ENCODE results near the gene WDR90. TPM values are rescaled to one million over a fixed set of nuclear protein-coding genes. Genes with fewer than 3 reads are reported as not detected.

The WDR90 gene
- 13.3 and 14.9 TPM in 2 replicates for total RNA-seq

DNA sequence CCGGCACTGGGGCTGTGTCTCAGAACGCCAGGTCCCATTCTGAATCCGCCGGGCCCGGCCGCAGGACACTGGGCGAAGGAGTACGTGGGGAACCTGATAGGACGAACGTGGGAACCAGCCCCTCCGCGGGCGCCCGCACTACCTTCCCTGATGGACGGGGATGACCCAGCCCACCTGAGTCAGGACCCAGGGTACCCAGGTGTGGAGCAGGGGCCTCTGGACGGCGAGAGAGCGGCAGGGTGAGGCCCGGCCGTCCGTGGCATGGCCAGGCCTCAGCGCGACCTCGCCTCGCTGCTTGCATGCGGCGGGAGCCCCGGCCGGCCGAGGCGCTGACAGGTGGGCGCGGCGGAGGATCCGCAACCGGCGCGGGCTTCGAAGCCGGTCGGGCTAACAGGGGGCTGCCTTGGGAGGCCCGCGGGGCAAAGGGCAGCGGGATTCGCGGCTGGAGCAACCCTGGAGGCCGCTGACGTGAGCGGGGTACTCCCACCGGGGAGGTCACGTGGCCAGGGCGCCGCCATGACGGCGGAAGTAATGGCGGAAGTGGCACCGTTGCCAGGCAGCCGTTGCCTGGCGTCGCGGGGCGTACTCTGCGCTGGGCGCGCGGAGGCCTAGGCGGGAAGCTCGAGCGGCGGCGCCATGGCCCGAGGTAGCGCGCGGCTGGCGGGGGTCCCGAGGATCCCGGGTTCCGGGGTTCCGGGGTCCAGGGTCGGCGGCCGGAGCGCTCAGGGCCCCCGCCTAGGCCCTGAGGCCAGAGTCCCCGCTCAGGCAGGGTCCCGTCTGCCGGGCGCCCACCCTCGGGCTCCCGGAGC is at the start of gene WDR90:
TSS of gene WDR90 (plus strand) at position 585 of the 809 bp plus-strand sequence. CDS start at position 637, 52 bp downstream.

DNA sequence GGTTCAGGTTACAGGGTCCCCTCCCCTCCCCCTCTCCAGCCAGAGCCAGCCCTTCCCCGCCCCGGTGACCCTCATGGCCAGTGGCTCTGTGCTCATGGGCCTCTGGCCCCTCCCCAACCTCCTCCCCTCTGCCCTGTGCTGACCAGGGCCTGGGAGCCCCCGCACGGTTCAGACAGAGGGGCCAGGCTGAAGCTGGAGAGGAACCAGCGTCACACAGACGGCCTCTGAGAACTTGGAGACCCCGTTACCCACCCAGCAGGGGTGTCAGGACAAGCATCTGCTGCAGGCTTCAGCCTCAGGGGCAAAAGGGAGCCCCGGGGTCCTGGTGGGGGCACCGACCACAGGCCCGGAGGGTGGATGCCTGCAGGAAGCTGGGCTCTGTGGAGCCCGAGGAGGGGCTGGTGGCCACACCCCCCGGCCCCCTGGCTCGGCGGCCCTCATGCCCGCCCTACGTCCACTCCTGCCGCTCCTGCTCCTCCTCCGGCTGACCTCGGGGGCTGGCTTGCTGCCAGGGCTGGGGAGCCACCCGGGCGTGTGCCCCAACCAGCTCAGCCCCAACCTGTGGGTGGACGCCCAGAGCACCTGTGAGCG is 18.3 kb upstream of the WDR90 start, which contains the start of gene WFIKKN1:
TSS of gene WFIKKN1 (plus strand) at position 171 of the 591 bp plus-strand sequence. CDS start at position 440, 269 bp downstream.

DNA sequence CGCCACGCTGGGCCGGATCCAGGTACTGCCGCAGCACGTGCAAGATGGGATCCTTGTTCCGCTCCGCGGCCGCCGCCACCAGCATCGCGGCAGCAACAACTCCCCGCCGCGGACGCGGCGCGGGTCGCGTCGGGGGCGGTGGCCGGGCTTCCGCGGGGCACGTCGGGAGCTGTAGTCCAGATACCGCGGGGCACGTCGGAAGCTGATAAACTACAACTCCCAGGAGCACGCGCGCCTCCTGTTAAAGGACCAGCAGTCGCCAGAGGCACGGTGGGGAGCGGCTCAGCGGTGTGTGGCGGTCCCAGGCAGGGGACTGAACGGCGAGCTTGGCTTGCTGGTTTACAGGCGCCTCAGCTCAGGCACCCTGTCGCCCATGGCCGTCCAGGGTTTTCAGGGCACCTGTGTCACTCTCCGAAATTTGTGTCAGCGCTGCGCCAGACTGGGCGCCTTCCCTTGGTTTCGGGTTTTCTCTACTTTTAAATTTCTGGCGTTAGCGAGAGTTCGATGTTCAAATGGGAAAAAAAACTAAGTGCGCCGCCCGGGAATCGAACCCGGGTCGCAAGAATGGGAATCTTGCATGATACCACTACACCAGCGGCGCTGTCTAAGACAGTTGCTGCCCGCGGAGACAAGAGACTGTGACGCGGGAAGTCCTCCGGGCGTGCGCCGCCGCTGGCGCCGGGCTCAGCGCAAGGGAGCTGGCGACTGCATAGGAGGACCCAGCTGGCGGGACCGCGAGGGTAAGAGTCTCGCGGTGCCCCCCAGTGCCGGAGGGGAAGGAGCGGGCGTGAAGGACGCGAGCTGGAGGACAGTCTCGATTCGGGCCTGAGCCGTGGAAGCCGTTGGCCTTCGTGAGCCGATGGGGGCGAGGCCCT is 12.7 kb upstream of the WDR90 start, which contains the start of gene METTL26:
TSS of gene METTL26 (minus strand) at position 100 of the 875 bp plus-strand sequence. CDS start at position 85, 15 bp downstream.

DNA sequence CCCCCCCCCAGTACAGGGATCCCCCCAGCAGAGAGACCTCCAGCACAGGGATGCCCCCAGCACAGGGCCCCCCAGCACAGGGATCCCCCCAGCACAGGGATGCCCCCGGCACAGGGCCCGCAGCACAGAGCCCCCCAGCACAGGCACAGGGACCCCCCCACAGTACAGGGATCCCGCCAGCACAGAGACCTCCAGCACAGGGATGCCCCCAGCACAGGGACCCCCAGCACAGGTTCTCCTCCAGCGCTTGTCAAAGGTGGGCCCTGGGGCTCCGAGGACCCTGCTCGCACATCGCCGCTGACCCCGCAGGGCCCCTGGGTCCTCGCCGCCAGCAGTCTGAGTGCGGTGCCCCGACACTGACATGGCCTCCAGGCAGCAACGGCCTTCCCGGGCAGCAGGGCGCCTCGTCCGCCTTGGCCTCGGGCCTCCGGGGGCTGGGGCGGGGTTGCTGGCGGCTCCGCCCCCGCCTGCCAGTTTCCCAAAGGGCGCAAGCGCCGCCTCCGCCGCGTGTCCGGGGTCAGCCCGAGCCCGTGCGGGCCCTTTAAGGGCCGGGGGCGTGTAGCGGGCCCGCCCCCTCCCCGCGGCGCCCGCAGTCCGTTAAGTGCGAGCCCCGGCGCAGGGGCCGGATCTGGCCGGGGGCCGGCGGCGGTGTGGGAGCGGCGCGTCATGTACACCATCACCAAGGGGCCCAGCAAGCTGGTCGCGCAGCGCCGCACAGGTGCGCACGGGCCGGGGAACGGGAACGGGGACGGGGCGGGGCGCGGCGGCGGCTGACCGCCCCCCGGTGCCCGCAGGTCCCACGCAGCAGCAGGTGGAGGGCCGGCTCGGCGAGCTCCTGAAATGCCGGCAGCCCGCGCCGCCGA is 7.6 kb upstream of the WDR90 start, which contains the start of gene MCRIP2:
TSS of gene MCRIP2 (plus strand) at position 503 of the 863 bp plus-strand sequence. CDS start at position 667, 164 bp downstream.

DNA sequence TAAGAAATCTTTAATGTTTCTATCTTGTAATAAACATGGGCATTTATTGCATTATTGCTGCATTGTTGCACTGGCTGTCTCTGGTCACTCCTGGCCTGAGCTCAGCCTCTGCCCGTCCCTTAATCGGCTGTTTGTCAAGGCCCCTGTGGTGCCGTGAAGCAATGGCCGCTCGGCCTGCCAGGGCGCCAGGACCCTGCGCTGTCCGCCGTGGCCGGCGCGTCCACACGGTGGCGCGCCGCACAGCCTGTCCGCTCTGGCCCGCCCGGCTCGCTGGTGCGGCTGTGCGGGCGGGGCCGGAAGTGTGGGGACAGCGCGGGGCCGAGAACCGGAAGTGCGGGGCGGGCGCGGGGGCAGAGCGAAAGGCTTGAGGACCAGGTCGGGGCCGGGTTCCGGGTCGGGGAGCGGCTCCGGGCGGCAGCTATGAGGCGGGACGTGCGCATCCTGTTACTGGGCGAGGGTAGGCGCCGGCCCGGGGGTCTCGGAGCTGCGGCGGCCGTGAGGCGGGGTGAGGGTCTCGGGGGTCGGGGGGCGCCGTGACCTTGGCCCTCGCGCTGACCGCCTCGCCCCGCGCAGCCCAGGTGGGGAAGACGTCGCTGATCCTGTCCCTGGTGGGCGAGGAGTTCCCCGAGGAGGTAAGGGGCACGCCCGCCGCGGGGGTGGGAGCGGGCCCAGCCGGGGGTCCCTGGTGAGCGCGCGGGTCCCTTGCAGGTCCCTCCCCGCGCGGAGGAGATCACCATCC is 18.8 kb downstream of the WDR90 start, which contains the start of gene RHOT2:
TSS of gene RHOT2 (plus strand) at position 353 of the 739 bp plus-strand sequence. CDS start at position 421, 68 bp downstream.

DNA sequence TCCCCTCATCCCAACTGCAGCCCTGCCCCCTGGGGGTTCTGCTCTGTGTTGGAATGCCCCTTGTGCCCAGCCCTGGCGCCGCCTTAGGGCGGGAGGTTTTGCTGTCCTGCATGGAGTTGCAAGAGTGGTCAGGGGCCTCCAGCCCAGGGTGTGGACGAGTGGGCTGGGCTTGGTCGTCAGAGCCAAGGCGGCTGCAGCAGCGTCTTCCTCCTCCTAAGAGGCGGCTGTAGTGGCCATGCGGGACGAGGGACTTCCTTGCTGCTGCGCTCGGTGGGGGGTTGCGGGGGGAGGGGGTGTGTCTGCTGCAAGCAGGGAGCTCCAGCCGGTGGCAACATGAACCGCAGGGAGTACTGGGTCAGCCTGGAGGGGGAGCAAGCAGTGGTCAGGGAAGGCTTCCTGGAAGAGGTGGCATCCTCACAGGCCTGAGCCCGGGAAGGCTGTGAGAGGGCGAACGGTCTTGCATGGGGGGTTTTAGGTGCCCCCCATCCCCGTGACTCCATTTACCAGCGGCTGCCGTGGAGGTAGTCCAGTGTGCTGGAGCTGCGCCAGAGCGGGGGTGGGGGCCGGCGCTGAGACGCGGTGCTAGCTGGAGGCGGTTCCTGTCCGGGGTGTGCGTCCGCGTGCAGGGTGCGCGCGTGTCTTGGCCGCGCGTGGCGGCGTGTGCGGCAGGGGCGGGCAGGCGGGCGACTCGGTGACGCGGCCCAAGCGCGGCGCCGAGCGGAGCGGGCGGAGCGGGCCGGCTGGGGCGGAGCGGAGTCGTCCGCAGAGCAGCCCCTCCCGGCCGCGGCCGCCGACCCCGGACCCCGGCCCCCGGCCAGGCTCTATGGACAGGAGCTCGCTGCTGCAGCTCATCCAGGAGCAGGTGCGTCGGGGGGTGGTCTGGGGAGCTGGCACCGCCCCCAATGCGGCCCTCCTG is 26.1 kb downstream of the WDR90 start, which contains the start of gene RHBDL1:
TSS of gene RHBDL1 (plus strand) at position 704 of the 916 bp plus-strand sequence. CDS start at position 824, 120 bp downstream.

DNA sequence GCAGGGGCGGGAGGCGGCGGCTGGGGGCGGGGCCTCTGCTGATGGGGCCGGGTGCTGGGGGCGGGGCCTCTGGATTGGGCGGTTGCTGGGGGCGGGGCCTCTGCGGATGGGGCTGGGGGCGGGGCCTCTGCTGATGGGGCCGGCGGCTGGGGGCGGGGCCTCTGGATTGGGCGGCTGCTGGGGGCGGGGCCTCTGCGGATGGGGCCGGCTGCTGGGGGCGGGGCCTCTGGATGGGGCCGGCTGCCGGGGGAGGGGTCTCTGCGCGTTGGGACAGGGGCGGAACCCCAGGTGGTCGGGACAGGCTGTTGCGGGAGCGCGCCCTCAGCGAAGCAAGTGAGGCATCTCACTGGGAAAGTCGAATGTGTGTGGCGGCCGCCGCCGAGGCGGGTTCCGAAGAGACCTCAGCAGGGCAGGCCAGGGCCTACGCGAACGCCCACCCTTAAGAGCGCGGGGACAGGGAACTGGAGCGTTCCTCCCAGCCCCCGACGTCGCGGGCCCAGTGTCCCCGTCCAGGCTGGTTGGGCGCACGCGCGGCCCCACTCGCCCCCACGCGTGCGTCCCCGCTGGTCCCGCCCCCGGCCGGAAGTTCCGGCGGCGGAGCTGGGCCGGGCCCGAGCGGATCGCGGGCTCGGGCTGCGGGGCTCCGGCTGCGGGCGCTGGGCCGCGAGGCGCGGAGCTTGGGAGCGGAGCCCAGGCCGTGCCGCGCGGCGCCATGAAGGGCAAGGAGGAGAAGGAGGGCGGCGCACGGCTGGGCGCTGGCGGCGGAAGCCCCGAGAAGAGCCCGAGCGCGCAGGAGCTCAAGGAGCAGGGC is 30.9 kb downstream of the WDR90 start, which contains the start of gene STUB1:
TSS of gene STUB1 (plus strand) at position 597 of the 811 bp plus-strand sequence. CDS start at position 713, 116 bp downstream.

DNA sequence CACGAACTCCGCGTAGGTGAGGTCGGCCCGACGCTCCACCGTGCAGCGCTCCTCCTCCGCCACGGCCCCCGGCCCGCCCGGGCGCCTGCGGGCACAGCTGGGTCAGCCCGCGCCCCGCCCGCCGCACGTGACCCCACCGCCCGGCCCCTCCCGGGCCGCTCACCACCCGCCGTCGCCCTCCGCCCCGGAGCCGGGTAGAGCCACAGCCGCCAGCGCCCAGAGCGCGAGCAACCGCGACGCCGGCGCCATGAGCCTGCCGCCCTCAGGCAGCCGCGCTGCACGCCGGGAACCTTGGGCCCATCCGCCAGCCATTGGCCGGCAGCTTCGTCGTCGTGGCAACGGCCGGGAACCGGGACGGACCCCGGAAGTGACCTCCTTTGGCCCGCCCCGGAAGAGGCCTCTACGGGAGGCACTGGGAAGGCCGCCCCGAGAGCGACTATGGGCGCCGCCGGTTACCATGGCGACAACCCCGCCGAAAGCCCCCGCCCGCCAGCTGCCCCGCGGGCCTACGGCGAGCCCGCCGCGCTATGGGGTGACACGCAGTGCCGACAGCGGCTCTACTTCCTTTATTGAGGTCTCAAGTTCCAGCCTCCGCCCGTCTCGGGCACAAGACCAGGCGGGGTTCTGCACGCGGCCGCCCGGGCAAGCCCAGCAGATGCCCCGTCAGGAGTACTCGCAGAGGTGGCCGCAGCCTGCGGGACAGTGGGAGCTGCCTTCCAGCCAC is 35.1 kb downstream of the WDR90 start, which contains the start of gene JMJD8:
TSS of gene JMJD8 (minus strand) at position 264 of the 724 bp plus-strand sequence. CDS start at position 249, 15 bp downstream.

DNA sequence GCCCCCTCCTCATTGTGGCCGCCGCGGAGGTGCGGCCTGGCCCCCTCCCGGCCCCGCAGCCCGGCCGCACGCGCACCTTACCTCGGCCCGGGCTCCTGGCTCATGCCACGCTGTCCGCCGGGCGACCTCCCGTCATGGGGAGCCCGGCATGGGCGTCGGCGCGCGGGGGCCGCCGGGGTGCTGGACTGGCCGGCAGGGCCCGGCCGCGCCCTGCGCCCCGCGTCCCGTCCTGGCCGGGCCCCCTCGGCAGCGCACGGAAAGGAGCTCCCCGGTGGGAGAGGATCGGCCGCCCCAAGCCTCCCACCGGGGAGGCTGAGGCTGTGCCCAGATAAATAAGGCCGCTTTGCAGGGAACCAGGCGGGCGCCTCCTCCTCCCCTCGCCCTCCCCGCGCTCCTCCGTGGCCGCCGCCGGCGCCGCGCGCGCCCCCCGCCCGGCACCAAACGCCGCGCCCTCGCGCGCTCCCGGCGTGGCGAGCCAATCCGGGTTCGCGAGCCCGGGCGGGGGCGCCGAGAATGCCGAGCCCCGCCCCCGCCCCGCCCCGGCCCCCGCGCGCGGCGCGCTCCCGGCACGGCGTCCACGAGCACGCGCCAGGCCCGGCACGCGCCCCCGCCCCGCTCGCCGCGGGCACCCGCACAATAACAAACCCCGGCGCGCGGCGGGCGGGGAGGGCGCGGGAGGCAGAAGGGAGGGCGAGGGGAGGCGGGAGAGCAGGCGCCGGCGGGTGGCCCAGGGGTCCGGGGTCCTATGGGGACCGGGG is 56.4 kb downstream of the WDR90 start, which contains the start of gene FBXL16:
TSS of gene FBXL16 (minus strand) at position 371 of the 758 bp plus-strand sequence. CDS start 8,396 bp downstream, outside the sequence.

DNA sequence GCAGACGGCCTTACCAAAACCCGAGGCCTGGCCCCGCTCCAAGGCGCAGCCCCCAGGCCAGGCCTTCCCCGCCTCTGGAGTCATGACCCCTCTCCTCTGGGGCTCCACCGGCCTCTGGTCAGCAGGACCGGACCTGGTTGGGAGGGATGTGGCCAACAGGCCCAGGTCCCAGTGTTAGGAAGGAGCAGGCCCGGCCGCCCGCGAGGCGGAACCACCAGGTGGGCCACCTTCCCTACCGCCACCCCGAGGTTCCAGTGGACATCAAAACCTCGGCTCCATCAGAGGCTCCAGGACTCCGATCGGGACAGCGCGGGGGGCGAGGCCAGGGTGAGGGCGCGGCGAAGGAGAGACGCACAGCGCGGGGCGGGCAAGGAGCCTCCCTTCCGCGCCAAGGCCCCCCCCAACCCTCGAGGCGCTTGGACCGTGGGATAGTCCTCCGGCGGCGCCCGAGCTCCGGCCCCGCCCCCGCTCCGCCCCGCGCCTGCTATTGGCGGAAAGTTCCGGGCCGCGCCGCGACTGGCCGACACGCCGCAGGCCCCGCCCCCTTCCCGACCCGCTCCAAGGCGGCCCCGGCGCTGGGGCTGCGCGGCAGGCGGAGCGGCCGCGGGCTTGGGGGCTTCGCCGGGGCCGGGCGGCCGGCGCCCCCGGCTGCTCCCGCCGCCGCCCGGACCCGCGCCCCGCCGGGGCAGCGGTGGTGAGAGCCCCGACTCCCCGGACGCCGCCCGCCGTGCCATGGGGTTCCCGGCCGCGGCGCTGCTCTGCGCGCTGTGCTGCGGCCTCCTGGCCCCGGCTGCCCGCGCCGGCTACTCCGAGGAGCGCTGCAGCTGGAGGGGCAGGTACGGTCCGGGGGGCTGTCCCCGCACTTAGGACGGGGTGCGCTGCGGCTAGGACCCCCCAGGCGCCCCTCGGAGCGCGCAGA is 65.7 kb downstream of the WDR90 start, which contains the start of gene METRN:
TSS of gene METRN (plus strand) at position 561 of the 919 bp plus-strand sequence. CDS start at position 733, 172 bp downstream.

Other genes starting within 250 kb of the WDR90 start
- 21.5 and 24.1 TPM in 2 replicates for gene DECR2, start 247.5 kb upstream of the WDR90 start, total RNA-seq
- 15.3 and 17.5 TPM in 2 replicates for gene RAB11FIP3, start 223.7 kb upstream of the WDR90 start, total RNA-seq
- 32.6 and 39.8 TPM in 2 replicates for gene CAPN15, start 121.7 kb upstream of the WDR90 start, total RNA-seq
- not detected in 2 replicates for gene PRR35, start 89.0 kb upstream of the WDR90 start, total RNA-seq
- gene NHLRC4, start 82.4 kb upstream of the WDR90 start, total RNA-seq = 0.50 and 0.59 TPM in 2 replicates
- gene PIGQ, start 79.4 kb upstream of the WDR90 start, total RNA-seq = 29.1 and 37.9 TPM in 2 replicates
- 18.1 and 22.2 TPM in 2 replicates for gene RAB40C, start 59.3 kb upstream of the WDR90 start, total RNA-seq
- 0.30 and 0.50 TPM in 2 replicates for gene WFIKKN1, start 18.4 kb upstream of the WDR90 start, total RNA-seq
- 209 and 228 TPM in 2 replicates for gene METTL26, start 13.1 kb upstream of the WDR90 start, total RNA-seq
- gene MCRIP2, start 7.5 kb upstream of the WDR90 start, total RNA-seq = 21.4 and 23.2 TPM in 2 replicates
- gene RHOT2, start 18.8 kb downstream of the WDR90 start, total RNA-seq = 56.0 and 63.4 TPM in 2 replicates
- gene RHBDL1, start 26.3 kb downstream of the WDR90 start, total RNA-seq = 0.50 and 1.5 TPM in 2 replicates
- 213 and 221 TPM in 2 replicates for gene STUB1, start 31.0 kb downstream of the WDR90 start, total RNA-seq
- gene JMJD8, start 35.0 kb downstream of the WDR90 start, total RNA-seq = 58.3 and 69.4 TPM in 2 replicates
- 12.3 and 13.2 TPM in 2 replicates for gene WDR24, start 41.0 kb downstream of the WDR90 start, total RNA-seq
- 0.17 and 0.45 TPM in 2 replicates for gene FBXL16, start 56.4 kb downstream of the WDR90 start, total RNA-seq
- gene METRN, start 65.8 kb downstream of the WDR90 start, total RNA-seq = 49.1 and 68.7 TPM in 2 replicates
- 30.3 and 33.7 TPM in 2 replicates for gene ANTKMT, start 71.8 kb downstream of the WDR90 start, total RNA-seq
- gene CCDC78, start 77.1 kb downstream of the WDR90 start, total RNA-seq = 0.67 and 1.5 TPM in 2 replicates
- 13.1 and 14.0 TPM in 2 replicates for gene HAGHL, start 77.7 kb downstream of the WDR90 start, total RNA-seq
- gene CIAO3, start 91.6 kb downstream of the WDR90 start, total RNA-seq = 22.0 and 26.4 TPM in 2 replicates
- under 0.01 TPM in 1 of 2 replicates, not detected in the other for gene MSLN, start 111.4 kb downstream of the WDR90 start, total RNA-seq
- gene RPUSD1, start 139.0 kb downstream of the WDR90 start, total RNA-seq = 29.1 and 36.0 TPM in 2 replicates
- 29.8 and 32.7 TPM in 2 replicates for gene CHTF18, start 139.3 kb downstream of the WDR90 start, total RNA-seq
- gene GNG13, start 151.4 kb downstream of the WDR90 start, total RNA-seq = not detected in 2 replicates

Measured in bronchus fibroblast of lung (primary cell).